Osteoblast (primary cell): ENCODE data around the gene UNCX. TPM values are rescaled to one million over a fixed set of nuclear protein-coding genes. Genes with fewer than 3 reads are reported as not detected.

Experiments used
- DNase-seq: peaks from one replicate; pipeline ENCODE4 v3.0.0; 2011; ENCODE audit warnings: low spot score, mixed read lengths; ENCODE audit not compliant: insufficient read length; ENCODE audit errors: missing footprints
- H2AFZ ChIP-seq: 2 replicates; pipeline ENCODE4 v1.6.0; 2011; ENCODE audit warnings: mild to moderate bottlenecking, low read length
- H3K27ac ChIP-seq: 2 replicates; pipeline ENCODE4 v1.5.1; 2011; ENCODE audit warnings: mild to moderate bottlenecking, low read depth, low read length, moderate library complexity
- H3K27me3 ChIP-seq: 2 replicates; pipeline ENCODE4 v1.6.0; 2012; ENCODE audit warnings: mild to moderate bottlenecking, control low read depth, inconsistent platforms, low read length, moderate library complexity; ENCODE audit not compliant: insufficient read depth
- H3K36me3 ChIP-seq: 2 replicates; pipeline ENCODE4 v1.5.1; 2011; ENCODE audit warnings: mild to moderate bottlenecking, low read length, control low read depth, moderate library complexity; ENCODE audit not compliant: insufficient read depth
- H3K4me1 ChIP-seq: 2 replicates; pipeline ENCODE4 v1.5.1; 2011; ENCODE audit warnings: mild to moderate bottlenecking, low read length, control low read depth, moderate library complexity; ENCODE audit not compliant: insufficient read depth
- H3K4me2 ChIP-seq: 2 replicates; pipeline ENCODE4 v1.6.0; 2011; ENCODE audit warnings: mild to moderate bottlenecking, low read length; ENCODE audit not compliant: insufficient read depth
- H3K4me3 ChIP-seq: fragments of 200-600 bp; sonication (generic); 3 replicates; pipeline ENCODE4 v1.5.1; 2012; ENCODE audit warnings: mild to moderate bottlenecking, low read length, inconsistent platforms; ENCODE audit not compliant: insufficient read depth
- H3K79me2 ChIP-seq: 2 replicates; pipeline ENCODE4 v1.6.0; 2012; ENCODE audit warnings: mild to moderate bottlenecking, low read length, control low read depth, inconsistent platforms; ENCODE audit not compliant: insufficient read depth
- H3K9me3 ChIP-seq: 2 replicates; pipeline ENCODE4 v1.5.1; 2011; ENCODE audit warnings: low read depth, low read length, control low read depth
- H4K20me1 ChIP-seq: 2 replicates; pipeline ENCODE4 v1.6.0; 2012; ENCODE audit warnings: mild to moderate bottlenecking, low read length, control low read depth; ENCODE audit not compliant: insufficient read depth
- CTCF ChIP-seq: IDR thresholded peaks from 2 replicates; pipeline ENCODE4 v1.5.1; 2011; ENCODE audit warnings: mild to moderate bottlenecking, low read depth, low read length, moderate library complexity; ENCODE audit errors: extremely low read depth
- total RNA-seq: library from RNA; depleted of rRNA; stranded (reverse); fragments of >200 nt; gene quantifications from 2 replicates; pipeline ENCODE4 v1.2.3, GENCODE V29; 2012

UNCX gene
- total RNA-seq, 1 donor: not detected

DNA sequence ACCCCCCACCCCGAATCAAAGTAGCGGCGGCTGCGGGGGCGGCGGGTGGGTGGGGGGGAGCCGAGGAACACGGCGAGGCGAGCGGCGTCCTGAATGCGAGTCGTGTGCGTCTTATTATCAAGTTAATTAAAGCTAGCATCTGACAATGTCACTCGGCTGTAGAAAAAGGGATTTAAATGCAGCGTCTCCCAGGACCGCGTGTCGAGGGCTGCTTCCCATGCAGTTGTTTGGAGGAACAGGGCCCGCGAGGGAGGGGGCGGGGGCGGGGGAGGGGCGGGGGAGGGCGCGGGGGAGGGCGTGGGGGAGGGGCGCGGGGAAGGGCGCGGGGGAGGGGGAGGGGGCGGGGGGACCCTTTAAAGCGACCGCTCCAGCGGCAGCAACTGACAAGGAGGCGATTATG lies 2.7 kb upstream of the UNCX start:
- H3K36me3 ChIP-seq: no peaks in the 10 kb centered on the region
- no peak overlapping the region for H3K4me2 ChIP-seq
- H3K9me3 ChIP-seq: no peaks in the 10 kb centered on the region
- H3K4me1 ChIP-seq: no peaks in the 10 kb centered on the region
- no peaks in the 10 kb centered on the region for H4K20me1 ChIP-seq
- H2AFZ ChIP-seq: no peak overlapping the region
- DNase-seq: peak; percentile 90
- H3K27me3 ChIP-seq: peaks cover 86% of the 10 kb centered on the region
- no peak for TF ChIP-seq CTCF
- H3K79me2 ChIP-seq: no peaks in the 10 kb centered on the region
- H3K27ac ChIP-seq: no peak overlapping the region
- H3K4me3 ChIP-seq: no peak overlapping the region

DNA sequence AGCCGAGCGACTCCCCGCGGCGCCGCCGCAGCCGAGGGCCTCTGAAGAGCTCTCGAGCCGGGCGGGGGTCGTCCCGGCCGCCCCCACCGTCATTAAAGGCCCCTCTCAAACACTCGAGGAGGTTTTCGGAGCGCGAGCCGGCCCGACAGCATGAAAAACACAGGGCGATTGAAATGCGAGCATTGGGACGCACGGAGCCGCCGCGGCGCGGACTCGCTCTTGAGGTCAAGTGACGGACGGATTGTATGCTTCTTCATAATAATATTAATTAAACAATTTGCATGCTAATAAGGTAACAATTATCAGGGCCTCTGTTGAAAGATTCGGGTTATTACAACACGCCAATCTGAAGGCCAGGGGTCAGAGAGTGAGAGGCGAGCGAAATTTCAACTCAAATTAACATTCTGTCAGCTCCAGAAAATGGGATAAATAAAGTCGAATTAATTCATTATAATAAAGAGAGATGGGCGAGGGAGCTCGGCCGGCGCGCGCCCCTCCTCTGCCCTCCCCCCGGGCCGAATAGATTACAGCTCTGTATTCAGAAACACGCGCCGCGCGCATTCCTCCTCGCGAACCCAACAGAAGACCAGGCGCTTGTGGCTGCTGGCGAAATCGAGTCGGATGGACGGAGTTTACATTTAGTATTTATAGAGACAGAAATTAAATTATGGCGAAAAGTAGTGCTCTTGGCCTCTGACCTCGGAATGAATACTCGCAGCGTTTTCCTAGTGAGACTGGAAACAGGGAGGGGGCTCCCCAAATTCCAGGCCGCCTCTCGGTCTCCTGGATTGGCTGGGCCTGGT lies 2.1 kb upstream of the UNCX start:
- DNase-seq: peak; percentile 88
- H3K79me2 ChIP-seq: no peaks in the 10 kb centered on the region
- H3K4me2 ChIP-seq: no peak overlapping the region
- H3K27ac ChIP-seq: no peak overlapping the region
- no peaks in the 10 kb centered on the region for H4K20me1 ChIP-seq
- H3K27me3 ChIP-seq: peaks cover 86% of the 10 kb centered on the region
- H3K4me1 ChIP-seq: no peaks in the 10 kb centered on the region
- H2AFZ ChIP-seq: no peak overlapping the region
- no peak overlapping the region for H3K4me3 ChIP-seq
- no peak for TF ChIP-seq CTCF
- no peaks in the 10 kb centered on the region for H3K9me3 ChIP-seq
- no peaks in the 10 kb centered on the region for H3K36me3 ChIP-seq

GRCh38 chr7:1231214-1232102 lies 1.2 kb upstream of the UNCX start:
- H4K20me1 ChIP-seq: no peaks in the 10 kb centered on the region
- H3K4me1 ChIP-seq: no peaks in the 10 kb centered on the region
- no peak overlapping the region for H3K27ac ChIP-seq
- no peaks in the 10 kb centered on the region for H3K79me2 ChIP-seq
- H3K36me3 ChIP-seq: no peaks in the 10 kb centered on the region
- no peak overlapping the region for H3K4me3 ChIP-seq
- H3K4me2 ChIP-seq: no peak overlapping the region
- peak; percentile 88 for DNase-seq
- TF ChIP-seq CTCF: no peak
- no peaks in the 10 kb centered on the region for H3K9me3 ChIP-seq
- H2AFZ ChIP-seq: no peak overlapping the region
- peaks cover 80% of the 10 kb centered on the region for H3K27me3 ChIP-seq

DNA sequence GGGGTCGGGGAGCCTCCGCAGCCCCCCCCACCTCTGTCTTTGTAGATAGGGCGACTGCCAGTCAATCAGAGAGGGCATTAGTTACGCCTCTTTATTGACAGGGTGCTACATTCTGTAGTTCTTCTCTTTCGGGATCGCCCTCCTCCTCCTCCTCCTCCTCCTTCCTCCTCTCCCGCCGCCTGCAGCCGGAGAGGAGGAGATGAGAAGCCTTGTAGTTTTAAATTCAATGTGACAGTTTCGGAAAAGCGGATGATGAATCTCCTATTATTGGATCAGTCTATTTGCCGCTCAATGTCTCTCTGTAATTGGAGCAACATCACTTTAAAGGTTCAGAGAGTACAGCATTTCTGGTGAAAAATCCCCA lies 587 bp upstream of the UNCX start:
- no peaks in the 10 kb centered on the region for H4K20me1 ChIP-seq
- no peaks in the 10 kb centered on the region for H3K36me3 ChIP-seq
- no peaks in the 10 kb centered on the region for H3K9me3 ChIP-seq
- no peaks in the 10 kb centered on the region for H3K79me2 ChIP-seq
- H3K27ac ChIP-seq: no peak overlapping the region
- peaks cover 78% of the 10 kb centered on the region for H3K27me3 ChIP-seq
- peak; percentile 91 for DNase-seq
- H3K4me3 ChIP-seq: no peak overlapping the region
- no peaks in the 10 kb centered on the region for H3K4me1 ChIP-seq
- H3K4me2 ChIP-seq: no peak overlapping the region
- no peak overlapping the region for H2AFZ ChIP-seq
- no peak for TF ChIP-seq CTCF
